Body of pancreas (tissue), 4 donors: ENCODE data around the gene GADD45B.

Experiments used
- POLR2A ChIP-seq, 3 donors: fragments of 450-650 bp; IDR thresholded peaks; one replicate each; pipeline ENCODE4 v1.6.1; 2016; ENCODE audit warnings: antibody characterized with exemption in 3 of 3, mild to moderate bottlenecking in 2 of 3
- TF ChIP-seq, protein P1 (sequence below), 7 experiments: fragments of 450-650 bp in 4 of 7; fragments of 200-600 bp in 3 of 7; sonication (generic) in 3 of 7; IDR thresholded peaks; one replicate each; pipeline ENCODE4 v1.5.1; 2016 to 2019; ENCODE audit warnings: antibody characterized with exemption in 7 of 7

- peak in 2 of 3 donors; percentile 75 to 82 for TF ChIP-seq POLR2A (IDR thresholded peaks at IDR 0.05)
- TF ChIP-seq, protein P1, sequence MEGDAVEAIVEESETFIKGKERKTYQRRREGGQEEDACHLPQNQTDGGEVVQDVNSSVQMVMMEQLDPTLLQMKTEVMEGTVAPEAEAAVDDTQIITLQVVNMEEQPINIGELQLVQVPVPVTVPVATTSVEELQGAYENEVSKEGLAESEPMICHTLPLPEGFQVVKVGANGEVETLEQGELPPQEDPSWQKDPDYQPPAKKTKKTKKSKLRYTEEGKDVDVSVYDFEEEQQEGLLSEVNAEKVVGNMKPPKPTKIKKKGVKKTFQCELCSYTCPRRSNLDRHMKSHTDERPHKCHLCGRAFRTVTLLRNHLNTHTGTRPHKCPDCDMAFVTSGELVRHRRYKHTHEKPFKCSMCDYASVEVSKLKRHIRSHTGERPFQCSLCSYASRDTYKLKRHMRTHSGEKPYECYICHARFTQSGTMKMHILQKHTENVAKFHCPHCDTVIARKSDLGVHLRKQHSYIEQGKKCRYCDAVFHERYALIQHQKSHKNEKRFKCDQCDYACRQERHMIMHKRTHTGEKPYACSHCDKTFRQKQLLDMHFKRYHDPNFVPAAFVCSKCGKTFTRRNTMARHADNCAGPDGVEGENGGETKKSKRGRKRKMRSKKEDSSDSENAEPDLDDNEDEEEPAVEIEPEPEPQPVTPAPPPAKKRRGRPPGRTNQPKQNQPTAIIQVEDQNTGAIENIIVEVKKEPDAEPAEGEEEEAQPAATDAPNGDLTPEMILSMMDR (IDR thresholded peaks at IDR 0.05) = peak in 1 of 7 experiments; percentile 10
Measured at GRCh38 chr19:2427429-2428320, 48.3 kb upstream of the GADD45B start, which contains the start of gene TIMM13.
